NCI-H146 treated with DMSO at 0.1 percent for 48 hours (cell line): ENCODE results near the gene POPDC3.
"Not testable (repeated sequence)": the region's sequence is repeated elsewhere in the genome, so short reads cannot be mapped to it uniquely, and the experiment has no call there.

ENCODE experiments used
- DNase-seq: peaks from one replicate; lab custom pipeline; 2025; ENCODE audit not compliant: unreplicated experiment; lab: John Stamatoyannopoulos, UW

The POPDC3 gene

GRCh38 chr6:105196076-105196475 is 16.3 kb upstream of the POPDC3 start:
- DNase-seq: no peak

GRCh38 chr6:105194591-105194990 is 14.8 kb upstream of the POPDC3 start:
- DNase-seq: no peak

- no peak for DNase-seq
Measured at GRCh38 chr6:105194106-105194505, 14.3 kb upstream of the POPDC3 start.

GRCh38 chr6:105193647-105194046 is 13.8 kb upstream of the POPDC3 start:
- DNase-seq: no peak

GRCh38 chr6:105192707-105193465 is 13.1 kb upstream of the POPDC3 start:
- no peak for DNase-seq

- DNase-seq: no peak
Measured at GRCh38 chr6:105191351-105191750, 11.5 kb upstream of the POPDC3 start.

- no peak for DNase-seq
Measured at GRCh38 chr6:105189026-105189820, 9.4 kb upstream of the POPDC3 start.

GRCh38 chr6:105188251-105188650 is 8.4 kb upstream of the POPDC3 start:
- no peak for DNase-seq

- DNase-seq: no peak
Measured at GRCh38 chr6:105186576-105186975, 6.8 kb upstream of the POPDC3 start.

GRCh38 chr6:105184921-105185320 is 5.1 kb upstream of the POPDC3 start:
- DNase-seq: no peak

GRCh38 chr6:105181981-105182515 is 2.2 kb upstream of the POPDC3 start:
- DNase-seq: no peak

GRCh38 chr6:105178636-105179035 is 1.2 kb downstream of the POPDC3 start:
- DNase-seq: no peak

GRCh38 chr6:105178110-105178509 is 1.7 kb downstream of the POPDC3 start:
- no peak for DNase-seq

GRCh38 chr6:105177556-105177955 is 2.3 kb downstream of the POPDC3 start:
- no peak for DNase-seq

GRCh38 chr6:105174512-105174911 is 5.3 kb downstream of the POPDC3 start:
- DNase-seq: no peak

- not testable (repeated sequence) for DNase-seq
Measured at GRCh38 chr6:105172515-105172914, 7.3 kb downstream of the POPDC3 start.

GRCh38 chr6:105170059-105170458 is 9.8 kb downstream of the POPDC3 start:
- DNase-seq: no peak

- DNase-seq: no peak
Measured at GRCh38 chr6:105167914-105168313, 11.9 kb downstream of the POPDC3 start.

- no peak for DNase-seq
Measured at GRCh38 chr6:105164418-105164817, 15.4 kb downstream of the POPDC3 start.

- DNase-seq: no peak
Measured at GRCh38 chr6:105163183-105163582, 16.6 kb downstream of the POPDC3 start.

GRCh38 chr6:105162377-105162776 is 17.4 kb downstream of the POPDC3 start:
- no peak for DNase-seq

GRCh38 chr6:105161421-105161820 is 18.4 kb downstream of the POPDC3 start:
- DNase-seq: no peak
